K562 (cell line): ENCODE data around the gene PRDX2. TPM values are rescaled to one million over a fixed set of nuclear protein-coding genes. Genes with fewer than 3 reads are reported as not detected.

Experiments used
- CEBPB ChIP-seq: fragments of 450-650 bp; IDR thresholded peaks from 2 replicates; pipeline ENCODE4 v1.6.1; 2016; ENCODE audit warnings: missing genetic modification characterization, missing compliant biosample characterization
- DACH1 ChIP-seq: fragments of 450-650 bp; IDR thresholded peaks from 2 replicates; pipeline ENCODE4 v1.6.1; 2018; ENCODE audit not compliant: partially characterized antibody
- FOXA1 ChIP-seq: fragments of 450-650 bp; IDR thresholded peaks from 2 replicates; pipeline ENCODE4 v1.6.1; 2016; ENCODE audit warnings: mild to moderate bottlenecking, borderline replicate concordance
- FOXK1 ChIP-seq: sonication (generic); formaldehyde crosslinking; IDR thresholded peaks from 2 replicates; pipeline ENCODE4 v1.8.0; 2022; ENCODE audit warnings: missing genetic modification reagents, mild to moderate bottlenecking, borderline replicate concordance
- HDGF ChIP-seq: fragments of 450-650 bp; IDR thresholded peaks from 2 replicates; pipeline ENCODE4 v1.6.1; 2016
- HNRNPUL1 ChIP-seq: fragments of 200-400 bp; formaldehyde crosslinking; IDR thresholded peaks from 2 replicates; pipeline ENCODE4 v1.6.1; 2017; ENCODE audit warnings: low read length
- NBN ChIP-seq: fragments of 450-650 bp; IDR thresholded peaks from 2 replicates; pipeline ENCODE4 v1.6.1; 2016; ENCODE audit warnings: low read depth, mild to moderate bottlenecking
- NCOA1 ChIP-seq: fragments of 450-650 bp; IDR thresholded peaks from 2 replicates; pipeline ENCODE4 v1.6.1; 2016; ENCODE audit warnings: low read depth
- NCOA4 ChIP-seq: fragments of 450-650 bp; IDR thresholded peaks from 2 replicates; pipeline ENCODE4 v1.6.1; 2018; ENCODE audit warnings: mild to moderate bottlenecking; ENCODE audit not compliant: partially characterized antibody
- NFATC3 ChIP-seq: fragments of 450-650 bp; IDR thresholded peaks from 2 replicates; pipeline ENCODE4 v1.6.1; 2017; ENCODE audit warnings: mild to moderate bottlenecking
- NRF1 ChIP-seq, 2 experiments: fragments of 450-650 bp; IDR thresholded peaks in 1 of 2; conservative IDR thresholded peaks in 1 of 2; 2 replicates each; pipeline ENCODE4 v1.6.1; 2014; ENCODE audit warnings: mild to moderate bottlenecking in 2 of 2
- PHB2 ChIP-seq: fragments of 450-650 bp; IDR thresholded peaks from 2 replicates; pipeline ENCODE4 v1.6.1; 2017; ENCODE audit warnings: low read depth
- RBM22 ChIP-seq: fragments of 200-400 bp; formaldehyde crosslinking; IDR thresholded peaks from 2 replicates; pipeline ENCODE4 v1.6.1; 2018; ENCODE audit warnings: low read length, low read depth; ENCODE audit not compliant: poor library complexity, severe bottlenecking
- STAG1 ChIP-seq: sonication (generic); formaldehyde crosslinking; IDR thresholded peaks from 2 replicates; pipeline ENCODE4 v1.5.0; 2020; ENCODE audit warnings: missing genetic modification reagents, borderline replicate concordance
- SUPT5H ChIP-seq: fragments of 450-650 bp; IDR thresholded peaks from 2 replicates; pipeline ENCODE4 v1.6.1; 2016
- ZNF408 ChIP-seq: fragments of 250-450 bp; sonication (Bioruptor Pico); IDR thresholded peaks from 2 replicates; pipeline ENCODE4 v1.4.0; 2020; ENCODE audit warnings: low read depth, mild to moderate bottlenecking, moderate library complexity
- ZNF518B ChIP-seq: fragments of 250-450 bp; sonication (Bioruptor Pico); IDR thresholded peaks from 2 replicates; pipeline ENCODE4 v1.5.0; 2021; ENCODE audit warnings: mild to moderate bottlenecking, moderate library complexity
- ZNF586 ChIP-seq: fragments of 450-650 bp; formaldehyde crosslinking; conservative IDR thresholded peaks from 2 replicates; pipeline ENCODE4 v1.4.0; 2020; ENCODE audit warnings: mild to moderate bottlenecking, moderate library complexity
- ZNF780A ChIP-seq: fragments of 250-450 bp; sonication (Bioruptor Pico); IDR thresholded peaks from 2 replicates; pipeline ENCODE4 v1.5.0; 2021; ENCODE audit warnings: mild to moderate bottlenecking
- polyA plus RNA-seq, 8 experiments: library from polyadenylated mRNA; depleted of rRNA in 4 of 8; stranded (reverse) in 5 of 8; unstranded in 3 of 8; fragments of >200 nt; fragmentation: Nextera tagmentation in 2 of 8; fragmentation: Illumina TruSeq in 1 of 8; extraction: Ambion mirVana in 2 of 8; extraction: Trizol in 1 of 8; gene quantifications; 2 replicates each; pipeline versions ENCODE4 v1.2.1 to v1.2.3, GENCODE V29; 2011 to 2014; ENCODE audit warnings: inconsistent platforms in 1 of 8, missing spikeins in 1 of 8
- total RNA-seq, 7 experiments: library from RNA; depleted of rRNA in 6 of 7; stranded (reverse); fragments of >200 nt in 6 of 7; fragmentation: Illumina TruSeq in 2 of 7; extraction: Trizol in 2 of 7; gene quantifications; 2 replicates each; pipeline versions ENCODE4 v1.2.1 to v1.2.3, GENCODE V29; 2011 to 2021; ENCODE audit warnings: low replicate concordance in 1 of 7
- TF ChIP-seq, protein P1 (sequence below): sonication (generic); IDR thresholded peaks from 2 replicates; pipeline ENCODE4 v1.6.1; 2016
- TF ChIP-seq, protein P2 (sequence below): sonication (generic); formaldehyde crosslinking; IDR thresholded peaks from 2 replicates; pipeline ENCODE4 v1.8.1; 2023; ENCODE audit warnings: mild to moderate bottlenecking, missing genetic modification reagents
- TF ChIP-seq, protein P3 (sequence below): fragments of 250-450 bp; sonication (Bioruptor Pico); IDR thresholded peaks from 2 replicates; pipeline ENCODE4 v1.9.0; 2021; ENCODE audit warnings: mild to moderate bottlenecking, inconsistent platforms

Gene PRDX2
- total and polyA plus RNA-seq, 9 of the 15 experiments (the other 6 are each of a cell fraction or from before 2014, with no cell fraction given), result 206 to 1,183 (median 415) TPM

DNA sequence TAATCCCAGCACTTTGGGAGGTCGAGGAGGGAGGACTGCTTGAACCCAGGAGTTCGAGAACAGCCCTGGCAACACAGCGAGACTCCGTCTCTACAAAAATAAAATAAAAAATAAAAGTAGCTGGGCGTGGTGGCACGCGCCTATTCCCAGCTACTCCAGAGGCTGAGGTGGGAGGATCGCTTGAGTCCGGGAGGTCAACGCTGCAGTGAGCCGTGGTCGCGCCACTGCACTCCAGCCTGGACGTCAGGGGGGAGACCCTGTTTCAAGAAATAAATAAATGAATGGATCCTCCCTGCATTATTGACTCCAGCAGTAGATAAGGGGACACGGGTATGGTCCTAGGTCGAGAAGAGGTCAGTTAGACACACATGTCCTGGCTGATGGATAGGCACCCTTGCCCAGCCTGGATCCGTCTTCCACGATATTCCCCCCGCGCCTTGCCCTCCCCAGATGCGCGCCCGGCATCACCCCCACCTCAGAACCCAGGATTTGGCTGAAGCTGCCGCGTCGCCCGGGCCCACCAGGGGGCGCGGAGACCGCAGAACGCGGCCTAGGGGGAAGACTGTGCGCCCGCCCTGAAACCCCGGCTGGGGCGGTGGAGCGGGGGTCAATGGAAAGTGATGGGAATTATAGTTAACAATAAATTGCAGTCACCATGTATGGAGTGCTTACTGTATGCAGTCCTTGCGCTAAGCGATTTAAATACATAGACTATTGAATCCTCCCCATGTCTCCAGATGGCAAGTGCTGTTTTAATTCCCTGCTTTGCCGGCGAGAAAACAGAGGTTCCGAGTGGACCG is 24.2 kb downstream of the PRDX2 start (continued):
- TF ChIP-seq, protein P1, sequence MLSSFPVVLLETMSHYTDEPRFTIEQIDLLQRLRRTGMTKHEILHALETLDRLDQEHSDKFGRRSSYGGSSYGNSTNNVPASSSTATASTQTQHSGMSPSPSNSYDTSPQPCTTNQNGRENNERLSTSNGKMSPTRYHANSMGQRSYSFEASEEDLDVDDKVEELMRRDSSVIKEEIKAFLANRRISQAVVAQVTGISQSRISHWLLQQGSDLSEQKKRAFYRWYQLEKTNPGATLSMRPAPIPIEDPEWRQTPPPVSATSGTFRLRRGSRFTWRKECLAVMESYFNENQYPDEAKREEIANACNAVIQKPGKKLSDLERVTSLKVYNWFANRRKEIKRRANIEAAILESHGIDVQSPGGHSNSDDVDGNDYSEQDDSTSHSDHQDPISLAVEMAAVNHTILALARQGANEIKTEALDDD, result no peak
- no peak for TF ChIP-seq SUPT5H
- no peak for TF ChIP-seq PHB2
- TF ChIP-seq STAG1, result peak; percentile 65; the same call in 1 of the 2 replicates
- TF ChIP-seq ZNF586 (CRISPR knock-in tag), result no peak
- no peak for TF ChIP-seq NCOA4
- TF ChIP-seq FOXK1 (CRISPR knock-in tag), result no peak
- no peak for TF ChIP-seq ZNF518B (CRISPR knock-in tag)
- no peak for TF ChIP-seq NFATC3
- no peak for TF ChIP-seq NRF1 (conservative IDR thresholded peaks at IDR 0.05 in 1 of 2, IDR thresholded peaks at IDR 0.05 in 1 of 2)
- TF ChIP-seq HDGF, result no peak
- no peak for TF ChIP-seq ZNF780A (CRISPR knock-in tag)
- no peak for TF ChIP-seq NCOA1
- TF ChIP-seq, protein P2, sequence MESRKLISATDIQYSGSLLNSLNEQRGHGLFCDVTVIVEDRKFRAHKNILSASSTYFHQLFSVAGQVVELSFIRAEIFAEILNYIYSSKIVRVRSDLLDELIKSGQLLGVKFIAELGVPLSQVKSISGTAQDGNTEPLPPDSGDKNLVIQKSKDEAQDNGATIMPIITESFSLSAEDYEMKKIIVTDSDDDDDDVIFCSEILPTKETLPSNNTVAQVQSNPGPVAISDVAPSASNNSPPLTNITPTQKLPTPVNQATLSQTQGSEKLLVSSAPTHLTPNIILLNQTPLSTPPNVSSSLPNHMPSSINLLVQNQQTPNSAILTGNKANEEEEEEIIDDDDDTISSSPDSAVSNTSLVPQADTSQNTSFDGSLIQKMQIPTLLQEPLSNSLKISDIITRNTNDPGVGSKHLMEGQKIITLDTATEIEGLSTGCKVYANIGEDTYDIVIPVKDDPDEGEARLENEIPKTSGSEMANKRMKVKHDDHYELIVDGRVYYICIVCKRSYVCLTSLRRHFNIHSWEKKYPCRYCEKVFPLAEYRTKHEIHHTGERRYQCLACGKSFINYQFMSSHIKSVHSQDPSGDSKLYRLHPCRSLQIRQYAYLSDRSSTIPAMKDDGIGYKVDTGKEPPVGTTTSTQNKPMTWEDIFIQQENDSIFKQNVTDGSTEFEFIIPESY (CRISPR knock-in tag), result 0 out of 2 replicates have a peak, but pooled peaks have one; percentile 73
- no peak for TF ChIP-seq FOXA1
- no peak for TF ChIP-seq DACH1
- no peak for TF ChIP-seq CEBPB (tag)
- no peak for TF ChIP-seq RBM22
- TF ChIP-seq ZNF408 (CRISPR knock-in tag), result no peak
- TF ChIP-seq, protein P3, sequence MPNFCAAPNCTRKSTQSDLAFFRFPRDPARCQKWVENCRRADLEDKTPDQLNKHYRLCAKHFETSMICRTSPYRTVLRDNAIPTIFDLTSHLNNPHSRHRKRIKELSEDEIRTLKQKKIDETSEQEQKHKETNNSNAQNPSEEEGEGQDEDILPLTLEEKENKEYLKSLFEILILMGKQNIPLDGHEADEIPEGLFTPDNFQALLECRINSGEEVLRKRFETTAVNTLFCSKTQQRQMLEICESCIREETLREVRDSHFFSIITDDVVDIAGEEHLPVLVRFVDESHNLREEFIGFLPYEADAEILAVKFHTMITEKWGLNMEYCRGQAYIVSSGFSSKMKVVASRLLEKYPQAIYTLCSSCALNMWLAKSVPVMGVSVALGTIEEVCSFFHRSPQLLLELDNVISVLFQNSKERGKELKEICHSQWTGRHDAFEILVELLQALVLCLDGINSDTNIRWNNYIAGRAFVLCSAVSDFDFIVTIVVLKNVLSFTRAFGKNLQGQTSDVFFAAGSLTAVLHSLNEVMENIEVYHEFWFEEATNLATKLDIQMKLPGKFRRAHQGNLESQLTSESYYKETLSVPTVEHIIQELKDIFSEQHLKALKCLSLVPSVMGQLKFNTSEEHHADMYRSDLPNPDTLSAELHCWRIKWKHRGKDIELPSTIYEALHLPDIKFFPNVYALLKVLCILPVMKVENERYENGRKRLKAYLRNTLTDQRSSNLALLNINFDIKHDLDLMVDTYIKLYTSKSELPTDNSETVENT (CRISPR knock-in tag), result no peak
- no peak for TF ChIP-seq HNRNPUL1
- no peak for TF ChIP-seq NBN
